ENCODE data around the gene NOS1AP.

Gene NOS1AP

GRCh38 chr1:162197041-162197531 lies 127.6 kb downstream of the NOS1AP start:
- TF ChIP-seq POLR2AphosphoS5 (IDR thresholded peaks at IDR 0.05; ENCODE audit: low read depth, low read length), result no peak
- no peak for TF ChIP-seq TAF1 (IDR thresholded peaks at IDR 0.05; ENCODE audit: borderline replicate concordance, insufficient read depth, low read length)
- no peak for TF ChIP-seq SIN3A (IDR thresholded peaks at IDR 0.05; ENCODE audit: borderline replicate concordance, insufficient read depth, low read length)
- no peak for TF ChIP-seq FOXP2 (optimal IDR thresholded peaks at IDR 0.05; ENCODE audit: borderline replicate concordance, extremely low read depth, extremely low read length, insufficient read depth)
- TF ChIP-seq REST (IDR thresholded peaks at IDR 0.05; ENCODE audit: insufficient read depth in 1 of 2, low read depth in 2 of 2, low read length in 2 of 2), result no peak

DNA sequence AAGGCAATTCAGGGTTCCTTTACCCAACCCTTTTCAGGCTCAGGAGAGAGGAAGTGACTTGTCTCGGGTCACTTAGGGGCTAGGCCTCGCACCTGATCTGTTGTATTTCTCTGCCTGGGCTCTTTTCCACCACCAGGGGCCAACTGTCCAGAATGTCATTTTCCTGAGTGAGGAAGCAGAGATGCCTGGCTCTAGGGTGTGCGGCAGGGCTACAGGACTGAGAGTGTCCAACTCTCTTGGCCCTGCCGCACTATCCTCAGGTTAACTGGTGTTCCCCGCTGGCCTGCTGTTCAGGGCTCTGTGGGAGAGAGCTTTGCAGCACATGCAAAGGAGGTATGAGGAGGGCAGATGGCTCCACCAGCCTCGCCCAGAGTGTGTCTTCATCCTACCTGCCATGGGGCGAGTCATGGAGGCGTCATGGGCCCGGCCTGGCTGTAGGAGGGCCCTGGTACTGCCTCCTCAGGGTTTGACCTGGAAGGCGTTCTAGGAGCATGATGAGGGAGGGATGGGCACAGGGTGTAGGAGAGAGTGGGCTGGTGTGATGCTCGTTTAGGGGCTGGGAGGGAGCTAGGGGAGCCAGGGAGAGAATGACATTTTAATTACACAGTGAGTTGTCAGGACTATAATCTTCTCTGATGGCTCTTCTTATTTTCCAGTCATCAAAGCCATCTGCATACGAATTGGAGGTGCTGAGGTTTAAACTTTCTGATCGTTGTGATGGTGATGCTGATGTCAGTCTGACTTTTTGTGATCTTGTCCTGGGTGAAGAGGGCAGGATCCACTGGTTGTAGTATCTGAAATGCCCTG lies 128.3 kb downstream of the NOS1AP start:
- TF ChIP-seq POLR2AphosphoS5 (IDR thresholded peaks at IDR 0.05; ENCODE audit: low read depth, low read length) (no peak), TAF1 (IDR thresholded peaks at IDR 0.05; ENCODE audit: borderline replicate concordance, insufficient read depth, low read length) (no peak), FOXP2 (optimal IDR thresholded peaks at IDR 0.05; ENCODE audit: borderline replicate concordance, extremely low read depth, extremely low read length, insufficient read depth) (no peak), SIN3A (IDR thresholded peaks at IDR 0.05; ENCODE audit: borderline replicate concordance, insufficient read depth, low read length) (no peak), REST (IDR thresholded peaks at IDR 0.05; ENCODE audit: insufficient read depth in 1 of 2, low read depth in 2 of 2, low read length in 2 of 2) (no peak)

DNA sequence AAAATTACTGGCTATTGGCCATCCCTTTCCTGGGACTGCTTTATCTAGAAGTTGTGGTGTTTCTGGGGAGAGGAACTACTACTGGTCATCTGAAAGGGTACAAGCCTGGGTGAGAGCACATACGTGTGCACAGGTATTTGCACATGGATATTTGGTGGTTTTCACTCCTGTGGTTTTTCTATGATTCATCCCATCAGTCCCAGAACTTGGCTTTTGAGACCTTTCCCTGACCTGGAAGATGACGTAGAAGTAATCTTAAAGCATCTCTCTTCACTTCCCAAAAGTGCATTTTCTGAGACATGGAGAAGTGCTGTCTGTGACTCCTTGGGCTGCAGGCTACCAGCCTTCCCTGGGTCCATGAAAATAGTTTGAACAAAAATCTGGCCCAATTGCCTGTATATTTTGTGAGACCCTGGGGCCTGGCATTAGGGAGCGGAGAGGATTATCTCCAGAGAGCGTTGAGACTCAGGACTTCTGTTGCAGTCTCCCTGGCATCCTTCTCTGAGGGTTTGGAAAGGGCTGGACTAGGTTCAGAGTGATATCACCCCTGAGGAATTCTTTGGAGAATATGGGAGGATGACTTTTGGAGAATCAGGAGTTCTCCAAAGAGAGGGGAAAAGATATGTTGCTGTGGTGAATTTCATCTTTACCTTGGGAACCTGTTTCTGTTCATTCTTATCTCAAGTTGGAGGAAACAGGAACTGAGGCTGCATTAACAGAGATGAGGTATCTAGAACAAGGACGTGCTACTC lies 130.8 kb downstream of the NOS1AP start:
- no peak for TF ChIP-seq FOXP2 (optimal IDR thresholded peaks at IDR 0.05; ENCODE audit: borderline replicate concordance, extremely low read depth, extremely low read length, insufficient read depth)
- TF ChIP-seq REST (IDR thresholded peaks at IDR 0.05; ENCODE audit: insufficient read depth in 1 of 2, low read depth in 2 of 2, low read length in 2 of 2), result no peak
- no peak for TF ChIP-seq TAF1 (IDR thresholded peaks at IDR 0.05; ENCODE audit: borderline replicate concordance, insufficient read depth, low read length)
- no peak for TF ChIP-seq POLR2AphosphoS5 (IDR thresholded peaks at IDR 0.05; ENCODE audit: low read depth, low read length)
- no peak for TF ChIP-seq SIN3A (IDR thresholded peaks at IDR 0.05; ENCODE audit: borderline replicate concordance, insufficient read depth, low read length)

DNA sequence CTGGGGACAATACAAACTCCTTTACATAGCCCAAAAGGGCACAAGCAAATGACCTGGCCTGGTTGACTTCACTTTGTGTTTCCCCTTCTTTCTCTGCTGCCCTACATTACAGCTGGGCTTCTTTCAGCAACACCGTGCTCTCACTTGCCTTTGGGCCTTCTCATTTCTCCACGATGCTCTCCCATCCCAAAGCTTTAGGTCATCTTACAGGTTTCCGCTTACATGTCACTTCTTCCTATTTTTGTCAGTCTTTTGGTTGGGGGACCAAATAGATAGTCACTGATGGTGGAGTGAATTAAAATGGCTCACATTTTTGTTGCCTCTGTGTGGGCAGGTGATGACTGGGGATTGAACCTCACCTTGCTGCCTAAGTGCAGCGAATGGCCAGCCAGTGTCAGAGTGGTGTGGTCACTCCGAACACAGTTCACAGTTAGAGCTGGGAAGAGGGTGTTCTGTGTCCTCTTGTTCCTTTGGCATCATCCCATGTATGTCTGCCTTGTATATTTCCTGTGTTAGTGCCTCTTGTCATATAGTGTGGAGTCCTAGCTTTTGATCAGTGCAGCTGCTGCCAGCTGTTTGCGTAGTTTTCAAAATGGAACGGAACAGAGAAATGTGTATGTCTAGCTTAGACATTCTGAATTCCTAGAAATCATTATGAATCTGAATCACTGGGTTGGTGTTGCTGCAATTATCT lies 134.8 kb downstream of the NOS1AP start:
- TF ChIP-seq SIN3A (IDR thresholded peaks at IDR 0.05; ENCODE audit: borderline replicate concordance, insufficient read depth, low read length) (no peak), TAF1 (IDR thresholded peaks at IDR 0.05; ENCODE audit: borderline replicate concordance, insufficient read depth, low read length) (no peak)

DNA sequence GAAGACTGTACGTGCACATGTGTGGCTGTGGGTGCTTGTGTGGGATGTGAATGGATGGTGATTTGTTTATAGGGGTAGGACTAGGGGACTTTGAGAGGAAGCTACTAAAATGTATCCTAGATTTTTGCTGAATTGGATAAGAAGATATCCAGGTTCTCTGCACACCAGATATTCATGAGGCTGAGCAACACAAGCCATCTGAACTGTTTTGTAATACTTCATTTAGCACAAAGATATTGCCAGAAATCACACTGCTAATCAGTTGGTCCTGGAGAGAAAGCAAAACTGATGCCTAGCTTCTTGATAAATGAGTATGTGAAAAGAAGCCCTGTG lies 135.3 kb downstream of the NOS1AP start:
- no peak for TF ChIP-seq POLR2AphosphoS5 (IDR thresholded peaks at IDR 0.05; ENCODE audit: low read depth, low read length)
- no peak for TF ChIP-seq SIN3A (IDR thresholded peaks at IDR 0.05; ENCODE audit: borderline replicate concordance, insufficient read depth, low read length)
- no peak for TF ChIP-seq TAF1 (IDR thresholded peaks at IDR 0.05; ENCODE audit: borderline replicate concordance, insufficient read depth, low read length)
- no peak for TF ChIP-seq FOXP2 (optimal IDR thresholded peaks at IDR 0.05; ENCODE audit: borderline replicate concordance, extremely low read depth, extremely low read length, insufficient read depth)
- no peak for TF ChIP-seq REST (IDR thresholded peaks at IDR 0.05; ENCODE audit: insufficient read depth in 1 of 2, low read depth in 2 of 2, low read length in 2 of 2)

Data from PFSK-1 (cell line).